GM12878 (cell line): ENCODE data around the gene ELL2. TPM values are rescaled to one million over a fixed set of nuclear protein-coding genes. Genes with fewer than 3 reads are reported as not detected.

ENCODE experiments used
- ATAC-seq: fragments of 200-7000 bp; cut with Tn5 transposase; 3 replicates; pipeline ENCODE4 v1.9.1; 2020; ENCODE audit warnings: mild to moderate bottlenecking, moderate library complexity
- BruUV-seq: library from RNA; stranded (reverse); fragments of 400-500 nt; replicated peaks from 2 replicates; lab custom pipeline; 2021; lab: Mats Ljungman, UMichigan
- CTCF ChIA-PET: fragments of 300-600 bp; sonication (Branson Sonifier 250); formaldehyde crosslinking; extraction: SDS; loops from one replicate; lab custom pipeline; 2021; ENCODE audit warnings: inconsistent platforms; lab: Yijun Ruan, JAX
- POLR2A ChIA-PET: fragments of 350-600 bp; formaldehyde crosslinking; extraction: SDS; loops from one replicate; lab custom pipeline; 2021; ENCODE audit warnings: inconsistent platforms; lab: Charles Lee
- RAD21 ChIA-PET: fragments of 300-600 bp; sonication (Branson Sonifier 250); formaldehyde crosslinking; loops from one replicate; lab custom pipeline; 2023; ENCODE audit warnings: antibody characterized with exemption; ENCODE audit not compliant: unreplicated experiment; lab: Charles Lee
- SMC1A ChIA-PET: fragments of 300-600 bp; sonication (Branson Sonifier 250); formaldehyde crosslinking; loops from one replicate; lab custom pipeline; 2023; ENCODE audit not compliant: unreplicated experiment, uncharacterized antibody; lab: Charles Lee
- DNase-seq: peaks from one replicate; pipeline ENCODE4 v3.0.0-alpha.2; 2011; ENCODE audit warnings: low read depth, low spot score
- FAIRE-seq: peaks from 3 replicates; lab custom pipeline; 2011; peaks lifted over from hg19 to GRCh38; lab: Jason Lieb, UNC
- H2AFZ ChIP-seq: 2 replicates; pipeline ENCODE4 v1.6.0; 2011; ENCODE audit warnings: low read depth, low read length, control low read depth; ENCODE audit not compliant: control insufficient read depth
- H3K27ac ChIP-seq: 2 replicates; pipeline ENCODE4 v1.5.1; 2011; ENCODE audit warnings: control low read depth; ENCODE audit not compliant: control insufficient read depth, insufficient read depth
- H3K27me3 ChIP-seq, 2 experiments: replicated peaks in 1 of 2; 2 replicates each; pipeline versions ENCODE4 v1.6.0 to v1.6.1; 2011; ENCODE audit warnings: low read length in 1 of 2; ENCODE audit not compliant: control insufficient read depth in 2 of 2, insufficient read depth in 2 of 2
- H3K36me3 ChIP-seq, 2 experiments: 2 replicates each; pipeline ENCODE4 v1.5.1; 2011; ENCODE audit warnings: low read length in 1 of 2; ENCODE audit not compliant: control insufficient read depth in 2 of 2, insufficient read depth in 2 of 2
- H3K4me1 ChIP-seq: 2 replicates; pipeline ENCODE4 v1.6.1; 2011; ENCODE audit warnings: mild to moderate bottlenecking, low read length, moderate library complexity, mixed read lengths; ENCODE audit not compliant: control insufficient read depth, insufficient read depth
- H3K4me2 ChIP-seq: 2 replicates; pipeline ENCODE4 v1.6.0; 2011; ENCODE audit warnings: control low read depth; ENCODE audit not compliant: control insufficient read depth, insufficient read depth
- H3K4me3 ChIP-seq: fragments of 200-600 bp; sonication (generic); 2 replicates; pipeline ENCODE4 v1.5.1; 2016
- H3K79me2 ChIP-seq: 2 replicates; pipeline ENCODE4 v1.6.0; 2011; ENCODE audit warnings: low read length; ENCODE audit not compliant: control insufficient read depth, insufficient read depth
- H3K9ac ChIP-seq: 2 replicates; pipeline ENCODE4 v1.8.0; 2011; ENCODE audit warnings: low read length, control low read depth, mixed read lengths; ENCODE audit not compliant: control insufficient read depth, insufficient read depth
- H3K9me3 ChIP-seq: replicated peaks from 3 replicates; pipeline ENCODE4 v1.5.1; 2011; ENCODE audit warnings: mild to moderate bottlenecking, low read length; ENCODE audit not compliant: control insufficient read depth, insufficient read depth
- H4K20me1 ChIP-seq: 2 replicates; pipeline ENCODE4 v1.6.0; 2011; ENCODE audit not compliant: control insufficient read depth, insufficient read depth
- CEBPB ChIP-seq, 2 experiments: fragments of 150-350 bp in 1 of 2; IDR thresholded peaks; 2 replicates each; pipeline ENCODE4 v1.6.1; 2012 to 2014; ENCODE audit warnings: low read depth in 2 of 2, low read length in 2 of 2, borderline replicate concordance in 1 of 2, inconsistent platforms in 1 of 2
- CHD2 ChIP-seq: IDR thresholded peaks from 2 replicates; pipeline ENCODE4 v1.6.1; 2011; ENCODE audit warnings: low read depth, low read length, improper control_type of control experiment, borderline replicate concordance
- CUX1 ChIP-seq: IDR thresholded peaks from 2 replicates; pipeline ENCODE4 v1.6.1; 2012; ENCODE audit warnings: improper control_type of control experiment, low read depth, low read length; ENCODE audit not compliant: insufficient replicate concordance
- EED ChIP-seq: sonication (generic); IDR thresholded peaks from 2 replicates; pipeline ENCODE4 v1.6.1; 2016; ENCODE audit warnings: antibody characterized with exemption, low read depth
- FOXK2 ChIP-seq: fragments of 450-650 bp; IDR thresholded peaks from 2 replicates; pipeline ENCODE4 v1.6.1; 2017; ENCODE audit warnings: mild to moderate bottlenecking, moderate library complexity
- IKZF2 ChIP-seq, 2 experiments: fragments of 450-650 bp; IDR thresholded peaks; 2 replicates each; pipeline ENCODE4 v1.6.1; 2017; ENCODE audit warnings: mild to moderate bottlenecking in 2 of 2, moderate library complexity in 2 of 2
- LARP7 ChIP-seq: fragments of 450-650 bp; IDR thresholded peaks from 2 replicates; pipeline ENCODE4 v1.6.1; 2017; ENCODE audit warnings: mild to moderate bottlenecking
- MYC ChIP-seq: IDR thresholded peaks from 2 replicates; pipeline ENCODE4 v1.6.1; 2011; ENCODE audit warnings: mild to moderate bottlenecking, low read length, moderate library complexity, inconsistent platforms; ENCODE audit not compliant: insufficient read depth, insufficient replicate concordance, insufficient read length, severe bottlenecking
- PML ChIP-seq: IDR thresholded peaks from 2 replicates; pipeline ENCODE4 v1.6.1; 2012; ENCODE audit warnings: low read length, inconsistent platforms
- RAD21 ChIP-seq: IDR thresholded peaks from 2 replicates; pipeline ENCODE4 v1.6.1; 2011; ENCODE audit warnings: mild to moderate bottlenecking, low read depth, low read length, moderate library complexity; ENCODE audit not compliant: insufficient read depth
- RAD51 ChIP-seq: fragments of 450-650 bp; IDR thresholded peaks from 2 replicates; pipeline ENCODE4 v1.6.1; 2016; ENCODE audit warnings: moderate library complexity, mild to moderate bottlenecking, inconsistent platforms
- RELB ChIP-seq: fragments of 450-650 bp; IDR thresholded peaks from 2 replicates; pipeline ENCODE4 v1.6.1; 2017; ENCODE audit warnings: low read depth, mild to moderate bottlenecking, moderate library complexity
- SREBF2 ChIP-seq: IDR thresholded peaks from 2 replicates; pipeline ENCODE4 v1.6.1; 2012; ENCODE audit warnings: mild to moderate bottlenecking, low read length
- WRNIP1 ChIP-seq: IDR thresholded peaks from 2 replicates; pipeline ENCODE4 v1.6.1; 2011; ENCODE audit warnings: low read depth, low read length, improper control_type of control experiment, borderline replicate concordance
- WGBS: methylation state at CpG from one replicate; pipeline ENCODE4 v1.1.6; 2016; ENCODE audit warnings: low lambda C conversion rate; ENCODE audit not compliant: insufficient replicate concordance, insufficient coverage; ENCODE audit errors: missing lambda C conversion rate; 5-methylcytosine and 5-hydroxymethylcytosine counted together
- in situ Hi-C: fragments of 300-500 bp; cut with MboI; formaldehyde crosslinking; loops from 9 replicates; pipeline ENCODE4 v1.14.3; 2018; ENCODE audit warnings: mixed read lengths
- intact Hi-C: fragments of 100-400 bp; cut with micrococcal nuclease; formaldehyde crosslinking; loops from one replicate; pipeline ENCODE4 v1.14.2; 2022; ENCODE audit not compliant: unreplicated experiment
- polyA plus RNA-seq, 11 experiments: library from polyadenylated mRNA; depleted of rRNA in 4 of 11; unstranded in 6 of 11; stranded (reverse) in 5 of 11; fragments of >200 nt; fragmentation: Nextera tagmentation in 4 of 11; fragmentation: Illumina TruSeq in 1 of 11; extraction: Ambion mirVana in 4 of 11; extraction: Trizol in 1 of 11; gene quantifications; 1 replicate in 1 of 11; 2 replicates in 10 of 11; pipeline versions ENCODE4 v1.2.1 to v1.2.3, GENCODE V29; 2011 to 2016; ENCODE audit warnings: inconsistent platforms in 2 of 11, missing spikeins in 2 of 11, low read depth in 1 of 11
- total RNA-seq, 4 experiments: library from RNA; depleted of rRNA in 3 of 4; stranded (reverse); fragments of >200 nt in 3 of 4; fragmentation: Illumina TruSeq in 1 of 4; extraction: Trizol in 1 of 4; gene quantifications; 2 replicates each; pipeline versions ENCODE4 v1.2.1 to v1.2.3, GENCODE V29; 2013 to 2021

Gene ELL2
- total and polyA plus RNA-seq, 10 of the 15 experiments (the other 5 are each of a cell fraction or from before 2014, with no cell fraction given): 24.2 to 91.4 (median 57.4) TPM

- TF ChIP-seq CUX1: no peak
- TF ChIP-seq RELB: no peak
- no peak for TF ChIP-seq RAD51
Observed at GRCh38 chr5:95938766-95939165, 22.9 kb downstream of the ELL2 start (continued).

- no peaks in the 10 kb centered on the region for H4K20me1 ChIP-seq
- no peak for ATAC-seq
- H3K4me3 ChIP-seq: no peak overlapping the region
- SMC1A ChIA-PET: interaction anchor here (0.7 to 4.8 kb wide), 4 partner anchors 9 to 21 kb away, joined by 3 to 52 read pairs (median 13); no protein-coding TSS in a partner anchor
- no peak overlapping the region for H2AFZ ChIP-seq
- peaks cover 0 to 8% of the 10 kb centered on the region in 2 experiments; a peak in 3 of 4 replicates for H3K36me3 ChIP-seq
- FAIRE-seq: no peak
- no peaks in the 10 kb centered on the region for H3K27me3 ChIP-seq
- H3K4me1 ChIP-seq: peaks cover 31% of the 10 kb centered on the region
- H3K79me2 ChIP-seq: peaks cover 81% of the 10 kb centered on the region
- in situ Hi-C loops (no loop called here), intact Hi-C loops (no loop called here)
- TF ChIP-seq IKZF2 (IDR thresholded peaks at IDR 0.05) (no peak), PML (no peak), MYC (no peak), FOXK2 (no peak), LARP7 (no peak), RAD21 (no peak), SREBF2 (no peak), EED (no peak), WRNIP1 (no peak), CHD2 (no peak), CEBPB (IDR thresholded peaks at IDR 0.05; ENCODE audit: borderline replicate concordance in 1 of 2, low read depth in 2 of 2, low read length in 2 of 2) (no peak)
- H3K4me2 ChIP-seq: no peak overlapping the region
- POLR2A ChIA-PET: interaction anchor here (0.7 kb wide), 1 partner anchor 69 kb away, joined by 3 read pairs; no protein-coding TSS in a partner anchor
- H3K27ac ChIP-seq: no peak overlapping the region
- no peaks in the 10 kb centered on the region for H3K9me3 ChIP-seq
- no peak overlapping the region for H3K9ac ChIP-seq
- RAD21 ChIA-PET: interaction anchor here (0.8 kb wide), 1 partner anchor 17 kb away, joined by 4 read pairs; no protein-coding TSS in a partner anchor
- CTCF ChIA-PET: no interaction called here
- BruUV-seq: no TSS peak
- no peak for DNase-seq
- 94% methylated on average over 1 of the region's 1 CpG for WGBS
Observed at GRCh38 chr5:95938347-95938746, 23.3 kb downstream of the ELL2 start.
